ENCODE measurements around the gene CHCT1.
"Not testable (repeated sequence)": the region's sequence is repeated elsewhere in the genome, so short reads cannot be mapped to it uniquely, and the experiment has no call there.

Gene CHCT1

DNA sequence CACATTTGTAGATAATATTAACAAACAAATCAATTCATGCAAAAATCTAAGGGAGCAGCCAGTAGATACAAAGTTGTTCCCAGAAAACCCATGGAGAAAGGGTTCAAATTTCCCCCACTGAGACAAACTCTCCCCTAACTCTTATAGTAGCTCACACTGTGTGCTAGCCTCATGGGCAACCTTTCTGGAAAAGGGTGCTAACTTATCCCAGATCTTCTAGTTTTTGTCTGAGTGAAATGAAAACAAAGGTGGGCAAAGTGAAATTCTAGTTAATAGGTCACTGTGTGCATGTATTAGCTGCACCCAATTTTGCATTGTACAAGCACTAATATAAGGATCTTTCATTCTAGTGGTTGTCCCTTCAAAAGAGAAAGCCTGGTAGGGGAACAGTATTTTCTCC is 20.5 kb upstream of the CHCT1 start:
- DNase-seq = no peak

DNA sequence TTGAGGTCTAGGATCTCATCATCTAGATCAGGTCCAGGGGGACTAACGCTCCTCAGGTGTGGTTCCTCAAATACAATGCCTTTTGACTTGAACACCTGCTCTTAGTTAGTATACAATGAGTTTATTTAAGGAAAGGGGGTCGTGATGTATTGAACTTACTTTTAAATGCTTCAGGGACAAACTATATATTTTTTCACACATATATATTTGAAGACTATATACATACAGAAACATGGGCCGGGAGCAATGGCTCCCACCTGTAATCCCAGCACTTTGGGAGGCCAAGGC is 18.8 kb upstream of the CHCT1 start:
- no peak for DNase-seq

DNA sequence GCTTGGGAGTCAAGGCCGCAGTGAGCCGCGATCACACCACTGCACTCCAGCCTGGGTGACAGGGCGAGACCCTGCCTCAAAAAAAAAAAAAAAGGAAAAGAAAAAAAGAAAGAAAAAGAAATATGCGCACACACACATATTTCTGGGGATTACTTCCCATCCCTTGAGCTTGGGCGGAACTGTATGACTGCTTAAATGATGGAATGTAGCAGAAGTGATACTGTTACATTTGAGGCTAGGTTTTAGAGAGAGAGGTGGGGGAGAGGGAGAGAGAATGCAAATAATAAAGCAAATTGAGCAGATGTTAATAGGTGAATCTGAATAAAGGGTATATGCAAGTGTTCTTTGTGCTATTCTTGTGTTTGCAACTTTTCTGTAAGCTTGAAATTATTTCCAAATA is 18.3 kb upstream of the CHCT1 start:
- no peak for DNase-seq

DNA sequence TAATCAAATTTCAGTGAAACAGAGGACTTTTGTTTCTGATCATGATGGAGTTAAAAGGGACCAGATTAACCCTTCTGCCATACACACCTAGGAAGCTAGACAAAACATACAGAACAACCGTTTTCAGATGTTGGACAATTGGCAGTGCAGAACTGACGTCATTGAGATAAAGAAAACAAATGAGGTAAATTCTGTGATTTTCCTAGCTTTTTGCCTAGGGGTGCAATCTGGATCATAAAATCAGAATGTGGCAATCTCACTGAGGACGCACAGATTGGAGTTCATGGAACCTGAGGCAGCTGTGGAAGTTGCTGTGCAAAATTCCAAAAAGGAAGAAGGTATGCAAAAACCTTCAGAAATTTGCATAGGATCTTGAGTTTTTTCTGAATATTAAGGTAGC is 15.4 kb upstream of the CHCT1 start:
- no peak for DNase-seq

DNA sequence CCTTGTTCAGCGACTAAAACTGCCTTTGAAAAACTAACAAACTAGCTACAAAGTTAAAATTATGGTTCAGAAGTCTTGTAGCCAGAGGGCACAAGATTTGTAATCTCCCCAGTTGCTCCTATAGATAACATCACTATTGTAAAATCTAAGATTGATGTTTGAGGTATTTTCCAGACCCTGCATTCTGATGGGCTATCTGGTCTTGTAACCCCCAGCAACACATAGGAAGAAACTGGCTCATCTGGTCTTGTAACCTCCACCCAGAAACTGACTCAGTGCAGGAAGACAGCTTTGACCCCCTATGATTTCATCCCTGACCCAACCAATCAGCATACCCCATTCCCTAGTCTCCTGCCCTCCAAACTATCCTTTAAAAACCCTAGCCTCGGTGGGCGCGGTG is 12.3 kb upstream of the CHCT1 start:
- DNase-seq = no peak

DNA sequence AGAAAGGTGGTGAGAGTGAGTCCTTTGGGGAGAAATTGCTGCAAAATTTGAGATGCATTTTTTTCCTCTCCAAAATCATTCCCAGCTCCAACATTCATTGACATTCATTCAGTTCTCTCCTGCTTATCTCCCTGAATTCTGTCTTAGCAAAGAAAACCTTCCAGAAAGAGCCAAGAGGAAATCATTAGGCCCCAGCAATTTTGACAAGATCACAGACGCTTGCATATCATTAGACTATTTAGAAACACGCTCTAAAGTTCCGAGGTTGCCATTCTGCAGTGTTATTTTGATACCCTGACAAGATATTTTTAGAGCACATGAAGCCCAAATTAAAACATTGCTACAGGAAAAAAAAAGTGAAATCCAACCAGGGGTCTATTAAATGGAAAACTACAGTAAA is 9.6 kb upstream of the CHCT1 start:
- DNase-seq = no peak

DNA sequence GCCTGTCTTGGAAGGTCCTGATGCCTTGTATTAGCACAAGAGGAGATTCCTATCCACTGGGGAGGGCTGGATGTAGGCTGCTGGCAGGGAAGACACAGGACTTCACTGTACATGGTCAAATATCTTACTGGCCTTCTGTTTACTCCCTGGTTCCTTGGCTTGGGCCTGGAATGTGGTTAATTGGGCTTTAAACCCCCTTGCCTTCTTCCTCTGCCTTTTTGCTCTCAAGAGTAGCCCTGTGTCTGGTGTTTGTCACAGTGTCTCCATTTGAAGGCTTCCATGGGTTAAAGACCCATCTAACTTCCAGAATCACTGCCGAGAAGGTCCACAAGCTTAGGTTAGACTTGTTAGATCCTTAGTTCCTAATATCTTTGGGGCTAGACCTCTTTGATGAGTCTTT is 7.1 kb upstream of the CHCT1 start:
- DNase-seq = no peak

DNA sequence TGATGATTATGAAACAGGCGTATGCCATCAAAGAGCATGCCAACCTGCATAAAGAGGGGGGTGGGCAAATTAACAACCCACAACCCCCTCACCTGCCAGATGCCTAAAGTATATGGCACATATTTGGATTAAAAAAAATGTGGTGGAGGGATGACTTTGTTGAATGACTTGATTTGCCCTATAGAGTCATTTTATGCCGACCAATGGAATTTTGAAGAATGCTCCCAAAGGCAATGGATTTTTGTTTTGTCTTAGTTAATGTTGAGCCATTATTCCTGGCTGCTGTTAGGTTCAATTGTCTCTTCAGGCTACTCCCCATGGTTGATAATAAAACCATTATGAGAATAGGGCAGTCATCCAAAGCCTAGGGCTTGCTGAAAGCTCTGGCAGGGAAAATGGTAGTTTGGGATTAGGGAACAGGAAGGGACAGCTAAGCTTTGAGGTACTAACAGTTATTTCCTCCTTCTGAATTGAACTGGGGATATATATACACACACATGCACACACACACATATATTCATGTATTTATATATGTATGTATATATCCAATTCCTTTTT is 5.8 kb upstream of the CHCT1 start:
- DNase-seq = no peak

DNA sequence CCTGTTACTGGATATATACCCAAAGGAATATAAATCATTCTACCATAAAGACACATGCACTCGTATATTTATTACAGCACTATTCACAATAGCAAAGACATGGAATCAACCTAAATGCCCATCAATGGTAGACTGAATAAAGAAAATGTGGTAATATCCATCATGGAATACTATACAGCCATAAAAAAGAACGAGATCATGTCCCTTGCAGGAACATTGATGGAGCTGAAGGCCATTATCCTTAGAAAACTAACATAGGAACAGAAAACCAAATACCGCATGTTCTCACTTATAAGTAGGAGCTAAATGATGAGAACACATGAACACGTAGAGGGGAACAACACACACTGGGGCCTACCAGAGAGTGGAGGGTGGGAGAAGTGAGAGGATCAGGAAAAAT is 3.3 kb upstream of the CHCT1 start:
- not testable (repeated sequence) for DNase-seq

DNA sequence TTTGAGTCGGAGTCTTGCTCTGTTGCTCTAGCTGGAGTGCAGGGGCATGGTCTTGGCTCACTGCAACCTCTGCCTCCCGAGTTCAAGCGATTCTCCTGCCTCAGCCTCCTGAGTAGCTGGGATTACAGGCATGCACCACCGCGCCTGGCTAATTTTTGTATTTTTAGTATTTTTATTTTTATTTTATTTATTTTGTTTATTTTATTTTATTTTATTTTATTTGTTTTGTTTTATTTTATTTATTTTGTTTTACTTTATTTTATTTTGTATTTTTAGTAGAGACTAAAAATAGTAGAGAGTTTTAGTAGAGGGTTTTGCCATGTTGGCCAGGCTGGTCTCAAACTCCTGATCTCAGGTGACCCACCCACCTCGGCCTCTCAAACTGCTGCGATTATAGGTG is 2.4 kb upstream of the CHCT1 start:
- not testable (repeated sequence) for DNase-seq

DNA sequence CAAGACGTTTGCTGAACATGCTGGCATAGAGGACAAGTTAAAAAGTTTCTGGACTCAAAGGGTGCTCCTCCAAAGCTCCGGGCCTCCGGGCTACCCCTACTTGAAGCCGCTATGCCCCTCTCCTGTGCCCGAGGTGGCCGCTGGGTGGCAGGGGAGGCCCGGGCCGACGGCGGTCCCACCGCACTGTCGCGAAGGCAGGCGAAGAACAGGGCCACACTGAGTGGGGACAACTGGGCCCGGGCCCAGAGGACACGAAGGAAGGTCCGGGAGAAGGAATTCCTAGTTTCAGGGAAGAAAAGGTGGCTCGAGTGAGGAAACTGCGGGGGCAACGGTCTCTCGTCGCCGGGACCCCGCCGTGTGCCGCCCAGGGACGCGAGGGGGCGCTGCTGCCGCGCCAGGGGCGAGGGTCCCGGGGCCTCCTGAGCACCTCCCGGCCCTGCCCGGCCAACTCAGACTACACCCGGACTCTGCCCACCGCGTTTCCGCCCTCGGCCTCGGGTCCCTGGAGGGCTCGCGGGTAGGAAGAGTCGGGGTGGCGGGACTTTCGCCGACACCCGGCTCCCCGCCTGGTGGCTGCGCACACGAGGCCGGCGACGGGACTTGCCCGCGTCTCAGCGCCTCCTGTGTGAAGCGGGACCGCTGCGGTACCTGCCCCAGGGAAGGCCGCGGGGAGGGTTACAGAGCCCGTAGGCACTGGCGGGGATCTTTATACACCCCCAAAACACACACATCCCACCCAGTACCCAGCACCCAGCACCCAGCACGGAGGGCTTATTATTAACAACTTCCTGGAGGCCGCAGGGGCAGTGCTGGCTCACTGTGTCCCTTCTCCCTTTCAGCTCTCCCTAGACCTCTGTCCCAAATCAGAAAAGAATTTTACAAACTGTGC is 772 bp upstream of the CHCT1 start:
- peak; percentile 93 for DNase-seq

DNA sequence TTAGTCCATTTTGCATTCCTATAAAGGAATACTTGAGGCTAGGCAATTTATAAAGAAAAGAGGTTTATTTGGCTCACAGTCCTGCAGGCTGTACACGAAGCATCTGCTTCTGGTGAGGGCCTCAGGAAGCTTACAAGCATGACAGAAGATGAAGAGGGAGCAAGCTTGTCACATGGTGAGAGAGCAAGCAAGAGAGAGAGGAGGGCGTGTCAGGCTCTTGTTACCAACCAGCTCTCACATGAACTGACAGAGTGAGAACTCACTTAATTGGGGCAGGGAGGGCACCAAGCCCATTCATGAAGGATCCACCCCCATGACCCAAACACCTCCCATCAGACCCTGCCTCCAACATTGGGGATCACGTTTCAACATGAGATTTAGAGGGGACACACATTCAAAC is 1.6 kb downstream of the CHCT1 start:
- DNase-seq = no peak

DNA sequence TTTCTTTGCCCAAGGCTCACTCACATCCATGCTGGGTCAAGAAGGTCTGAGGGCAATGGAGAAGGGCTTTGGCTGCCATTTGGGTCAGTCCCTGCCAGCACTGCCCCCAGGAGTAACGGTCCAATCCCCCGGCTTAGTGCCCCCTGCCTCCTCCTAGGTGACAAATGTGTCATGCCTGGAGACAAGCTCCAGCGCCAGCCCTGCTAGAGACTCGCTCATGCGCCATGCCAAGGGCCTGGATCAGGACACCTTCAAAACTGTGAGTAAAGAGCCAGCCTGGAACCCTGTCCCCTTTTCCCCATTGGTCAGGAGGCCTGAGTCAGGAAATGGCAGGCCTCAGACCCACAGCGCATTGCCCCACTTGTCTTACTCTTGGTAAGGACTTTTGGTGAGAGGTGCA is 3.3 kb downstream of the CHCT1 start:
- no peak for DNase-seq

DNA sequence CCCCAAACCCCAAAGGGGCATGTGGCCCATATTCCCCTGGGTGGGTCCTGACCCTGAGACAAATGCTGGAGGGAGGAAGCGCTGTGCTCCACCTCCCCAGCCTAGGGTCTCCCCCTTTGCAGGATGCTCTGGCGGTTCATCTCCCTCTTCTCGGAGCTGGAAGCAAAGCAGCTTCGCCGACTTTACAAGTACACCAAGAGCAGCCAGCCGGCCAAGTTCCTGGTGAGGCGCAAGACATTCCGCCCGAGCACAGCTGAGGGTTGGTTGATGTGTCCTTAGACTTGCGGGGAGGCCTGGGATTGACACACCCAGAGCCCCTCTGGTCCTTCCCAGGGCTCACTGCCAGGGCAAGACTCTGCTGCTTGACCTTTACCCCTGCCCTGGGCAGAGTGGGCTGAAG is 4.3 kb downstream of the CHCT1 start:
- no peak for DNase-seq

DNA sequence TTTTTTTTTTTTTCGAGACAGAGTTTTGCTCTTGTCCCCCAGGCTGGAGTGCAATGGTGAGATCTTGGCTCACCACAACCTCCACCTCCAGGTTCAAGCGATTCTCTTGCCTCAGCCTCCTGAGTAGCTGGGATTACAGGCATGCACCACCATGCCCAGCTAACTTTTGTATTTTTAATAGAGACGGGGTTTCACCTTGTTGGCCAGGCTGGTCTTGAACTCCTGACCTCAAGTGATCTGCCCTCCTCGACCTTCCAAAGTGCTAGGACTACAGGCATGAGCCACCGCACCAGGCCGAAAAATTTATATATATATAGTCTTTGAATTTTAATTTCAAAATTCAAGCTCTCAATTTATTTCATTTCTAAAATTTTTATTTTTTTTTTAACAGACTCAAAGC is 6.2 kb downstream of the CHCT1 start:
- not testable (repeated sequence) for DNase-seq

DNA sequence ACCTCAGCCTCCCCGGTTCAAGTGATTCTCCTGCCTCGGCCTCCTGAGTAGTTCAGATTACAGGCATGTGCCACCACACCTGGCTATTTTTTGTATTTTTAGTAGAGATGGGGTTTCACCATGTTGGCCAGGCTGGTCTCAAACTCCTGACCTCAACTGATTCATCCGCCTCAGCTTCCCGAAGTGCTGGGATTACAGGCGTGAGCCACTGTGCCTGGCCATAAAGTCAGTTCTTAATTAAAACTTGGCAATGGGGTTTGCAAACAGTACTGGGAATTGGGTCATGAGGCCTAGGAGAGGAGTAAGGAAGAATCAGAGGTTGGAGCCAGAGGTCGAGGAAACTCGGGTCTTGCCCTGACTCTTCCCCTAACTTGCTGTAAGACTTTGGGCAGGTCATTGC is 8.3 kb downstream of the CHCT1 start:
- not testable (repeated sequence) for DNase-seq

DNA sequence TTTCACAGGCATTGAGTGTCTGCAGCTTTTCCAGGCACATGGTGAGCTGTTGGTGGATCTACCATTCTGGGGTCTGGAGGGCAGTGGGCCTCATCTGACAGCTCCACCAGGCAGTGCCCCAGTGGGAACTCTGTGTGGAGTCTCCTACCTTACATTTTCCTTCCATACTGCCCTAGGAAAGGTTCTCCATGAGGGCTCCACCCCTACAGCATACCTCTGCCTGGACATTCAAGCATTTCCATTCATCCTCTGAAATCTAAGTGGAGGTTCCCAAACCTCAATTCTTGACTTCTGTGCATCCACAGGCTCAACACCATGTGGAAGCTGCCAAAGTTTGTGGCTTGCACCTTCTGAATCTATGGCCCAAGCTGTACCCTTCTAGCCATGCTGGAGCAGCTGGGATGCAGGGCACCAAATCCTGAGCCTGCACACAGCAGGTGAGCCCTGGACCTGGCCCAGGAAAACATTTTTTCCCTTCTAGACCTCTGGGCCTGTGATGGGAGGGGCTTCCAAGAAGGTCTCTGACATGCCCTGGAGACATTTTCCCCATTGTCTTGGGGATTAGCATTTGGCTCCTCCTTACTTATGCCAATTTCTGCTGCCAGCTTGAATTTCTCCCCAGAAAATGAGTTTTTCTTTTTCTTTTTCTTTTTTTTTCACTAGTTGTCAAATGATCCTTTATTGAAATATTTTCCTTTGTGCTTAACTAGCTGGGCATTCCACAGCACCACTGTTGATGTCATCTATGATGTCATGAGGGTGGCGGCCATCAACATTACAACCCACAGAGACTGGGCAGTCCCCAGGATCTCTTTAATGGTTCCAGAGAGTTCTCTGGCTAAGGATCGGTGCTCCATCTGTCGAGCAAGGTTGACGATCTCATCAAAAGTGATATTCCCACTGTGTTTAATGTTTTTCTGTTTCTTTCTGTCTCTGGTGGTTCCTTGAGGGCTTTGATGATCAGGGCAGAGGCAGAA is 11.0 kb downstream of the CHCT1 start:
- DNase-seq = not testable (repeated sequence)

DNA sequence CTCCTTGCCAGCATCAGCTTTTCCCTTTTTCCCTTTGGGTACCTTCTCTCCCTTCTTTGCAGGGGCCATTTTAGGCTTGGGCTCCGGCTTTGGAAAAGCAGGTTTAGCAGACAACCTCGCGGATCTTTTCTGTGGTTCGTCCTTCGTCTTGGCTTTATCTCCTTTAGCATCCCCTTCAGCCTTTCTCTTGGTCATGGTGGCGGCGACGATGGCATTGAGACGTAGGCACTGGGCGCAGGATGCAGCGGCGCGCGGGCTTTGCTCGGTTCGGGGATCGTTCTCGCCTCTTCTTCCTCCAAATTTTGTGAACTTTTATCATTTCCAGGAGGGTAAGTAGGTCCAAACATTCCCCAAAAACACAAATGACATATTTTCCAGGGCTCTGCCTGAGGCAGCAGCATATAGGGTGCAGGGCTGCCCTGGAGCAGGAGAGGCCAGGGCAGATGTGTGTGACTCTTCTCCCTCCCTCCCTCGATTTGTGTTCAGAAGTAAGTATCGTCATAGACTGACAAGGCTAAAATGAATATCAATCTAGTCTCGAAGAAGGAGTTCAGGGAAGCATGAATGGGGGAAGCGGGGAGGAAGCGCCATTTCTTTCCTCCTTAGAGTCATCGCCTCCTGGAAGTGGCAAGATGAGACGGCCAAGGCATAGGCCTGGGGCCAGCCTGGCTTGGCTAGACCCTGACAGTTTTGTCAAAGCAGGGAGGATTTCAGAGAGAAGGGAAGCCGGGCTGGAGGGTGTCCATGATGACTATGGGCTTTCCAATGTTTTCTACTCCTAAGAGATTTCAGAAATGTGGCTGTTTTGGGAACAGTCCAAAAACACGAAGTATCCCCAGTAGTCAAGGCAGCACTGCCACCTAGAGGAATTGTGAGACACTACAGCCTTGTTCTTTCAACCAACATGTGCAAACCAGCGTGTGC is 13.2 kb downstream of the CHCT1 start:
- peak; percentile 75 for DNase-seq

DNA sequence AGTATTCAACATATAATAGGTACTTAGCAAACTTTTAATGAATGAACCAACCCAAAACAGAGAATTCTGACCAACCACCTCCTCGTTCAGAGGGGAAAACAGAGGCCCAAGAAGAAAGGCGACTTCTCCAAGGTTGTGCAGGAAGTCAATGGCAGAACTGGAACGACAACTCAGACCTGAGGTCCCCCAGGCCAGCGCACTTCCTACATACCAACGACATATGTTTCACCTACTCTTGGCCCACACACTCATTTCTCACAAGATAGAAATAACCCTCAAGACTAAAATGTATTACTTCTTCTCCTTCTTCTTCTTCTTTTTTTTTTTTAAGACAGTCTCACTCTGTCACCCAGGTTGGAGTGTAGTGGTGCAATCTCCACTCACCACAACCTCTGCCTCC is 14.4 kb downstream of the CHCT1 start:
- DNase-seq = no peak

DNA sequence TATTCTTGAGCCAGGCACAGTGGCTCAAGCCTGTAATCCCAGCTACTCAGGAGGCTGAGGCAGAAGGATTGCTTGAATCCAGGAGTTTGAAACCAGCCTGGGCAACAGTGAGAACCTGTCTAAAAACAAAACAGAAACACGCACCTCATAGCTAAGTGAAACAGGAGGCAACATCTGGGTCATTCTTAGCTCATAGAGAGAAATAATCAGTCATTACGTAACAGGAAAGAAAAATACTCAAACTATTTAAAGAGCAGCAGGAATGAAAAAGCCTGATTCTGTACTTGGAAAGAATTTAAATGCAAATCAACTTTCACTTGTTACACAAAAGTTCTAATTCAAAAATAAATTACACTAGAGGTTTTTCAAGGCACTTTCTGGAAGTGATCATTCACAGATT is 17.2 kb downstream of the CHCT1 start:
- no peak for DNase-seq

DNA sequence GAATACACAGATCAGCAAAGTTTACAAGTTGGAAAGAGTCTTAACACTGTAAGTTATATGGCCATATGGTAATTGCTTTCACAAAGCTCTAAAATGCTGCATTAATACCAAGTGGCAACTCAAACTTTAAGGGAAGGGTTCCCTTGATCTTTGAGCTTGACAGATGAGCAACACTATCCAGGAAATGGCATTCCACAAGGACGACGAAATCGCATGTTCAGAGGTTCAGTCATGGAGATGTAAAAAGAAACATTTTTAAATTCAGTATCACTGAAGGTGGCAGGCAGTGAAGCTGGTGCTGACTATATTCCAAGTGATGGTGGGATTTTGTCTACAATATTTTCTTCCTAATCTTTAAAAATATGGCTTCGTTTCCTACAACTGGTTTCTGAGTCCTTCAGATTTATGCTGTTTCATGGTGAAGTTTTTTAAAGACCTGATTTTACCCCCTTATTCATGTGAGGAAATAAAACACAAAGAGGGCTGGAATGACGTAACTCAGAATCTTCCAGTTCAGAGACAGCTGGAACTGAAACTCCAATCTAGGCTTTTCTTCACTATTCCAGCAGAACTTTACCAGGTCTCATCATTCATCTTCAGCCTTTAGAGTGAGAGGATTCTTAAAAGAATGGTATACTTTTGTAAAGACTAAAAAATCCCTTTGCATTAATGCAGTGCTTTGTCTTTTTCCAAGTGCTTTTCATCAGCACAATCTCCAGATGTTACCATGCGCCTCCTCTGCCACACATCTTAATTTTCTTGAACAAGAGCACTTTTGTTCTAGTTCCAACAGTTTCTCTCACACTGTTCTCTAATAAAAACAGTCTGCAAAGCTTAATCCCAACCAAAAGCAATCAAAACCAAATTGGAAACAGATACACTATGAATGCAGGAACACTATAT is 20.2 kb downstream of the CHCT1 start:
- no peak for DNase-seq

DNA sequence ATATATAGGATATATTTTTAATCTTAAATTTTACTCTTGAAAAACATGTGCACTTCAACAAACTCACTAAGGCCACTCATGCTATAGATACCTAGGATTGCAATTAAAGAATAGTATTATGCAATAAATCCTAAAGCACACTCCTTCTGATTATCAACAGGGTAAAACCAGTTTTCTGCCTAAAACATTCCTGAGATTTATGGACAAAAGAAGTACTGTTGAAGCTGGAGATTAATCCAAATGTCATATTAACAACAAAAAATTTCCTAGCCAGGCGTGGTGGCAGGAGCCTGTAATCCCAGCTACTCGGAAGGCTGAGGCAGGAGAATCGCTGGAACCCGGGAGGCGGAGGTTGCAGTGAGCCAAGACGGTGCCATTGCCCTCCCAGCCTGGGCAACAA is 21.4 kb downstream of the CHCT1 start:
- no peak for DNase-seq
